Measurements from ENCODE around the gene VN1R5. TPM values are rescaled to one million over a fixed set of nuclear protein-coding genes. Genes with fewer than 3 reads are reported as not detected.

VN1R5 gene
- total and polyA plus RNA-seq, 2 of the 13 experiments (the other 11 are each of a cell fraction or from before 2014, with no cell fraction given), result not detected

DNA sequence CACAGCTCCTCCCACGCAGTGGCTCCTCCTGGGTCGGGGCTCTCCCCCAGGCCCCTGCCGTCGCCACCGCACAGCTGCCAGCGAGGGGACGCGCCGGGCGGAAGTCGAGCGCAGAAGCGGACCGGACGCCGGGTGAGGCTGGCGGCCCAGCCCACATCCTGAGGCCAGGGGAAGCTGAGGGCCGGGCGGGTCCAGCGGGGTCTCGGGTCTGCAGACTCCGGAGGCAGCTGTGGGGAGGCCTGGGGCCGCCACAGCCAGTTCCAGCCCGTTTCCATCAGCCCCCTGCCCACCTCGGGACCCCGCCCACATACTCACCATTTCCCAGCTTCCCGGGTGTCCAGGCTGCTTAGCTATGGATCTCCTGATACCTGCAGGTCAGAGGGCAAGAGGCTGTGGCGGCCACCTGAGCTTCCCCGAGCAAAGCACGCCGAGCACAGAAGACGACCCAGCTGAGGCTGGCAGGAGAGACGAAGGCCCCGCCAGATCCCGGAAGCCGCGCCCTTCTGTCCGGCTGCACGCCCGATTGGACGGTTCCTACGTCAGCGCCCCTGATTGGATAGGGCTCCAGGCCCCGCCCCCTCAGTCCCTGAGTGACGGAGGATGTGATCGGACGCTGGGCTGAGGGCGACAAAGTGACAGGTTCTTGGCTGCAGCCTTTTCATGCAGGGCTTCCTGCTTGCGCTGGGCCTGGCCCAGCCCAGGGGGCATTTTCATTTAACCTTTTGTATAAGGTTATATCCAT is 45.3 kb upstream of the VN1R5 start (continued):
- TF ChIP-seq ZNF282 (IDR thresholded peaks at IDR 0.05; ENCODE audit: partially characterized antibody) (no peak), ZNF614 (CRISPR knock-in tag; IDR thresholded peaks at IDR 0.05; ENCODE audit: borderline replicate concordance) (no peak), AGO2 (optimal IDR thresholded peaks at IDR 0.05; ENCODE audit: low read depth, low read length) (peak; percentile 58), BRD4 (CRISPR knock-in tag; IDR thresholded peaks at IDR 0.05) (no peak), ZNF768 (CRISPR knock-in tag; IDR thresholded peaks at IDR 0.05) (peak; percentile 61; the same call in 1 of the 2 replicates), SALL1 (CRISPR knock-in tag; IDR thresholded peaks at IDR 0.05) (peak; percentile 81), KDM4B (CRISPR knock-in tag; IDR thresholded peaks at IDR 0.05) (no peak), ZKSCAN1 (IDR thresholded peaks at IDR 0.05; ENCODE audit: low read length) (no peak)
- TF ChIP-seq, protein P1, sequence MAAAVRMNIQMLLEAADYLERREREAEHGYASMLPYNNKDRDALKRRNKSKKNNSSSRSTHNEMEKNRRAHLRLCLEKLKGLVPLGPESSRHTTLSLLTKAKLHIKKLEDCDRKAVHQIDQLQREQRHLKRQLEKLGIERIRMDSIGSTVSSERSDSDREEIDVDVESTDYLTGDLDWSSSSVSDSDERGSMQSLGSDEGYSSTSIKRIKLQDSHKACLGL (CRISPR knock-in tag; IDR thresholded peaks at IDR 0.05), result peak; percentile 65; the same call in 1 of the 2 replicates
- TF ChIP-seq, protein P2, sequence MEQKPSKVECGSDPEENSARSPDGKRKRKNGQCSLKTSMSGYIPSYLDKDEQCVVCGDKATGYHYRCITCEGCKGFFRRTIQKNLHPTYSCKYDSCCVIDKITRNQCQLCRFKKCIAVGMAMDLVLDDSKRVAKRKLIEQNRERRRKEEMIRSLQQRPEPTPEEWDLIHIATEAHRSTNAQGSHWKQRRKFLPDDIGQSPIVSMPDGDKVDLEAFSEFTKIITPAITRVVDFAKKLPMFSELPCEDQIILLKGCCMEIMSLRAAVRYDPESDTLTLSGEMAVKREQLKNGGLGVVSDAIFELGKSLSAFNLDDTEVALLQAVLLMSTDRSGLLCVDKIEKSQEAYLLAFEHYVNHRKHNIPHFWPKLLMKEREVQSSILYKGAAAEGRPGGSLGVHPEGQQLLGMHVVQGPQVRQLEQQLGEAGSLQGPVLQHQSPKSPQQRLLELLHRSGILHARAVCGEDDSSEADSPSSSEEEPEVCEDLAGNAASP (CRISPR knock-in tag; IDR thresholded peaks at IDR 0.05; ENCODE audit: borderline replicate concordance), result 0 out of 2 replicates have a peak, but pooled peaks have one; percentile 11
- TF ChIP-seq, protein P3, sequence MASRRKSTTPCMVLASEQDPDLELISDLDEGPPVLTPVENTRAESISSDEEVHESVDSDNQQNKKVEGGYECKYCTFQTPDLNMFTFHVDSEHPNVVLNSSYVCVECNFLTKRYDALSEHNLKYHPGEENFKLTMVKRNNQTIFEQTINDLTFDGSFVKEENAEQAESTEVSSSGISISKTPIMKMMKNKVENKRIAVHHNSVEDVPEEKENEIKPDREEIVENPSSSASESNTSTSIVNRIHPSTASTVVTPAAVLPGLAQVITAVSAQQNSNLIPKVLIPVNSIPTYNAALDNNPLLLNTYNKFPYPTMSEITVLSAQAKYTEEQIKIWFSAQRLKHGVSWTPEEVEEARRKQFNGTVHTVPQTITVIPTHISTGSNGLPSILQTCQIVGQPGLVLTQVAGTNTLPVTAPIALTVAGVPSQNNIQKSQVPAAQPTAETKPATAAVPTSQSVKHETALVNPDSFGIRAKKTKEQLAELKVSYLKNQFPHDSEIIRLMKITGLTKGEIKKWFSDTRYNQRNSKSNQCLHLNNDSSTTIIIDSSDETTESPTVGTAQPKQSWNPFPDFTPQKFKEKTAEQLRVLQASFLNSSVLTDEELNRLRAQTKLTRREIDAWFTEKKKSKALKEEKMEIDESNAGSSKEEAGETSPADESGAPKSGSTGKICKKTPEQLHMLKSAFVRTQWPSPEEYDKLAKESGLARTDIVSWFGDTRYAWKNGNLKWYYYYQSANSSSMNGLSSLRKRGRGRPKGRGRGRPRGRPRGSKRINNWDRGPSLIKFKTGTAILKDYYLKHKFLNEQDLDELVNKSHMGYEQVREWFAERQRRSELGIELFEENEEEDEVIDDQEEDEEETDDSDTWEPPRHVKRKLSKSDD (CRISPR knock-in tag; IDR thresholded peaks at IDR 0.05; ENCODE audit: low read depth), result no peak
- TF ChIP-seq, protein P4, sequence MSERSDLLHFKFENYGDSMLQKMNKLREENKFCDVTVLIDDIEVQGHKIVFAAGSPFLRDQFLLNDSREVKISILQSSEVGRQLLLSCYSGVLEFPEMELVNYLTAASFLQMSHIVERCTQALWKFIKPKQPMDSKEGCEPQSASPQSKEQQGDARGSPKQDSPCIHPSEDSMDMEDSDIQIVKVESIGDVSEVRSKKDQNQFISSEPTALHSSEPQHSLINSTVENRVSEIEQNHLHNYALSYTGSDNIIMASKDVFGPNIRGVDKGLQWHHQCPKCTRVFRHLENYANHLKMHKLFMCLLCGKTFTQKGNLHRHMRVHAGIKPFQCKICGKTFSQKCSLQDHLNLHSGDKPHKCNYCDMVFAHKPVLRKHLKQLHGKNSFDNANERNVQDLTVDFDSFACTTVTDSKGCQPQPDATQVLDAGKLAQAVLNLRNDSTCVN (CRISPR knock-in tag; IDR thresholded peaks at IDR 0.05; ENCODE audit: borderline replicate concordance), result no peak
- TF ChIP-seq, protein P5, sequence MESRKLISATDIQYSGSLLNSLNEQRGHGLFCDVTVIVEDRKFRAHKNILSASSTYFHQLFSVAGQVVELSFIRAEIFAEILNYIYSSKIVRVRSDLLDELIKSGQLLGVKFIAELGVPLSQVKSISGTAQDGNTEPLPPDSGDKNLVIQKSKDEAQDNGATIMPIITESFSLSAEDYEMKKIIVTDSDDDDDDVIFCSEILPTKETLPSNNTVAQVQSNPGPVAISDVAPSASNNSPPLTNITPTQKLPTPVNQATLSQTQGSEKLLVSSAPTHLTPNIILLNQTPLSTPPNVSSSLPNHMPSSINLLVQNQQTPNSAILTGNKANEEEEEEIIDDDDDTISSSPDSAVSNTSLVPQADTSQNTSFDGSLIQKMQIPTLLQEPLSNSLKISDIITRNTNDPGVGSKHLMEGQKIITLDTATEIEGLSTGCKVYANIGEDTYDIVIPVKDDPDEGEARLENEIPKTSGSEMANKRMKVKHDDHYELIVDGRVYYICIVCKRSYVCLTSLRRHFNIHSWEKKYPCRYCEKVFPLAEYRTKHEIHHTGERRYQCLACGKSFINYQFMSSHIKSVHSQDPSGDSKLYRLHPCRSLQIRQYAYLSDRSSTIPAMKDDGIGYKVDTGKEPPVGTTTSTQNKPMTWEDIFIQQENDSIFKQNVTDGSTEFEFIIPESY (CRISPR knock-in tag; IDR thresholded peaks at IDR 0.05), result no peak
